SU-DHL-6 (cell line): ENCODE results near the gene GPR68.

ENCODE experiments used
- CTCF ChIP-seq: fragments of 200-600 bp; sonication (generic); IDR thresholded peaks from one replicate; pipeline ENCODE4 v1.5.1; 2017; ENCODE audit warnings: antibody characterized with exemption, mild to moderate bottlenecking, low read length, moderate library complexity; ENCODE audit not compliant: insufficient read depth, poor library complexity, severe bottlenecking
- EZH2phosphoT487 ChIP-seq: fragments of 200-600 bp; sonication (generic), shearing (Covaris generic); conservative IDR thresholded peaks from 2 replicates; pipeline ENCODE4 v1.6.1; 2018; ENCODE audit warnings: mild to moderate bottlenecking, antibody characterized with exemption, low read length, moderate library complexity, mixed read lengths

GRCh38 chr14:91243074-91243471 is 1.4 kb downstream of the GPR68 start:
- TF ChIP-seq CTCF (no peak), EZH2phosphoT487 (no peak)
